ENCODE results near the gene CFAP68.

The CFAP68 gene

DNA sequence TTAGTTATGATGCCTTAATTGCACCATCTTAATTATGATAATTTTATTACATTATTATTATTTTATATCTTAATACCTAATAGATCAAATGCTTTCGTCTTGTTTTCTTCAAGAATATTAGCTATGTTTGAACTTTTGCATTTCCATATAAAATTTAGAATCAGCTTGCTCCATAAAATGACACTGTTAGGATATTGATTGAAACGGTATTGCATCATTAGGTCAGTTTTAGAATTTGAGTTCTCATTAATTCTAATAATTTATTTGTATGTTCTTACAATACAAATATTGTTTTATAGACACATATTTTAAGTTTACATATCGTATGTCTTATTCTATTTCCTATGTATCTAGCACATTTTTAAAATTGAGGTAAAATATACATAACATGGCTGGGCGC is 6.7 kb downstream of the CFAP68 start:
- TF ChIP-seq SPI1 (IDR thresholded peaks at IDR 0.05; ENCODE audit: low read depth, low read length) (no peak), POU2F2 (IDR thresholded peaks at IDR 0.05; ENCODE audit: low read depth, low read length) (no peak), POLR2A (IDR thresholded peaks at IDR 0.05; ENCODE audit: low read depth, low read length) (no peak), TAF1 (IDR thresholded peaks at IDR 0.05; ENCODE audit: low read depth, low read length) (no peak), PAX5 (IDR thresholded peaks at IDR 0.05; ENCODE audit: insufficient read depth, low read length, severe bottlenecking) (no peak), POLR2AphosphoS5 (IDR thresholded peaks at IDR 0.05; ENCODE audit: low read depth, low read length) (no peak)
- FAIRE-seq (no peak), DNase-seq (ENCODE audit: insufficient read length, low spot score) (no peak)

DNA sequence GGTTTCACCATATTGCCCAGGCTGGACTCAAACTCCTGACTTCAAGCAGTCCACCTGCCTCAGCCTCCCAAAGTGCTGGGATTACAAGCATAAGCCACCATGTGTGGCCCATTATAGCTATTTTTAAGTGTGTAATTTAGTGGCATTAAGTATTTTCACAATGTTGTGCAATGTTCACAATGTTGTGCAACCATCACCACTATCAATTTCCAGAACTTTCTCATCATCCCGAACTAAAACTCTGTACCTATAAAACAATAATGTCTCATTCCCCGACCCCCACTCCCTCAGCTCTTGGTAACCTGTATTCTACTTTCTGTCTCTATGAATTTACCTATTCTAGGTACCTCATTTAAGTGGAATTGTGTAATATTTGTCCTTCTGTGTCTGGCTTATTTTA is 7.5 kb downstream of the CFAP68 start:
- DNase-seq (ENCODE audit: insufficient read length, low spot score) = no peak
- no peak for FAIRE-seq
- TF ChIP-seq POLR2A (IDR thresholded peaks at IDR 0.05; ENCODE audit: low read depth, low read length) = no peak
- TF ChIP-seq PAX5 (IDR thresholded peaks at IDR 0.05; ENCODE audit: insufficient read depth, low read length, severe bottlenecking) = no peak
- no peak for TF ChIP-seq TAF1 (IDR thresholded peaks at IDR 0.05; ENCODE audit: low read depth, low read length)
- no peak for TF ChIP-seq POU2F2 (IDR thresholded peaks at IDR 0.05; ENCODE audit: low read depth, low read length)
- no peak for TF ChIP-seq SPI1 (IDR thresholded peaks at IDR 0.05; ENCODE audit: low read depth, low read length)
- TF ChIP-seq POLR2AphosphoS5 (IDR thresholded peaks at IDR 0.05; ENCODE audit: low read depth, low read length) = no peak

DNA sequence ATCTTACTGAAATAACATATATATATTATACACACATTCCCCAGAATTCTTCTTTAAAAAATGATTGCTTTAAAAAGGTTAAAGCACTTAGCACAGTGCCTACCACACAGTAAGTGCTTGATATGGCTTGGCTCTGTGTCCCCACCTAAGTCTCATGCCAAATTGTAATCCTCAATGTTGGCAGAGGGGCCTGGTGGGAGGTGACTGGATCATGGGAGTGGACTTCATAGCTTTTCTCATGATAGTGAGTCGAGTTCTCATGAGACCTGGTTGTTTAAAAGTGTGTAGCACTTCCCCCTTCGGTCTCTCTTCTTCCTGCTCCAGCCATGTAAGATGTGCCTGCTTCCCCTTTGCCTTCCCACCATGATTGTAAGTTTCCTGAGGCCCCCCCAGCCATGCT is 26.1 kb downstream of the CFAP68 start:
- TF ChIP-seq SPI1 (IDR thresholded peaks at IDR 0.05; ENCODE audit: low read depth, low read length) (no peak), TAF1 (IDR thresholded peaks at IDR 0.05; ENCODE audit: low read depth, low read length) (no peak), POLR2A (IDR thresholded peaks at IDR 0.05; ENCODE audit: low read depth, low read length) (no peak), PAX5 (IDR thresholded peaks at IDR 0.05; ENCODE audit: insufficient read depth, low read length, severe bottlenecking) (no peak), POU2F2 (IDR thresholded peaks at IDR 0.05; ENCODE audit: low read depth, low read length) (no peak), POLR2AphosphoS5 (IDR thresholded peaks at IDR 0.05; ENCODE audit: low read depth, low read length) (no peak)
- FAIRE-seq = no peak
- no peak for DNase-seq (ENCODE audit: insufficient read length, low spot score)

DNA sequence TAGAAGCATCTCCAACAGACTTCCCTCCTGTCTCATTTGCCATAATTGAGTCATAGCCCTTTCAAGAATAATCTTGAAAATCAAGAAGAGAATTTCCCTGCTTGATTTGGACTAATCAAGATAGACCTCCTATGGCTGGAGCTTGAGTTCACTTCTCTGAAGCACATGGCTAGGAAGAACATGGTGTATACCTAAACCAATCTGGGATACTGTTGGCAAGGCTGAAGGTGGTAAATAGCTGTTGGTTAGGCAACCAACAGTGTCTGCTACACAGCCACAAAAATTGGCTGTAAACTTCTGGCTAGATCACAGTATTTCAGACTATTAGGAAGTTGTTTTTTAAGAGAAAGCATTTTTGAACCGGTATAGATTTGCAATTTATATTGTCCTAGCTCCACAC is 27.3 kb downstream of the CFAP68 start:
- no peak for FAIRE-seq
- no peak for TF ChIP-seq POLR2A (IDR thresholded peaks at IDR 0.05; ENCODE audit: low read depth, low read length)
- no peak for TF ChIP-seq TAF1 (IDR thresholded peaks at IDR 0.05; ENCODE audit: low read depth, low read length)
- no peak for TF ChIP-seq SPI1 (IDR thresholded peaks at IDR 0.05; ENCODE audit: low read depth, low read length)
- TF ChIP-seq POLR2AphosphoS5 (IDR thresholded peaks at IDR 0.05; ENCODE audit: low read depth, low read length) = no peak
- TF ChIP-seq PAX5 (IDR thresholded peaks at IDR 0.05; ENCODE audit: insufficient read depth, low read length, severe bottlenecking) = no peak
- no peak for TF ChIP-seq POU2F2 (IDR thresholded peaks at IDR 0.05; ENCODE audit: low read depth, low read length)
- DNase-seq (ENCODE audit: insufficient read length, low spot score) = no peak

DNA sequence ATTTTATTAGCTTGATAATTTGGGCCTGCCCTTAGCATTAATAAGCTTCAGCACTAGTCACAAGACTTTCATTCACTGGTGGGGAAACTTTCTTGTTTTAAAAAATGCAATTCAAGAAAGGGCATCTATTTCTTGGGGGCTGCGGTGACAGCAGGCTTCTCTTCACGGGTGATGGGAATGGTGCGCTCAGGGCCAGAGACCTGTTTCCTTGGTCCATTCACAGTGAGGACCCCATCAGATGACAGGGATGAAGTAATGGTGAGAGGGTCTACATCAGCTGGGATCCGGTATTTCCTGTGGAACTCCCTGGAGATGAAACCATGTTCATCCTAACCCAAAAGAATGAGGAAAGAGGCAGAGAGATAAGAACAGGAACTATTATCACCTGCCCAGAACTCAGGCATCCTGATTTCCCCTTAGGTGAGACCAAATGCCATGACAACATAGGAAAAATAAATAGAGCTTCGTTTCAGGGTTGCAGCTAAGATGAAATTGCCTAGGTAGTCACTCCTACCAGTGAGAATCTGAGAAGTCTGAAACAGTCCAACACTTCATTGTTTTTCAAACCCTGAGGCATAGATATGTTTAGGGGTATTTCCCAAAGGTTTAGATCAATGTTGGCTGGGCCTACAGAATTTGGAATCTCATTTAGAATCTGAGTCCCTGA is 29.4 kb downstream of the CFAP68 start:
- FAIRE-seq (no peak), DNase-seq (ENCODE audit: insufficient read length, low spot score) (no peak)
- TF ChIP-seq POU2F2 (IDR thresholded peaks at IDR 0.05; ENCODE audit: low read depth, low read length) (no peak), POLR2AphosphoS5 (IDR thresholded peaks at IDR 0.05; ENCODE audit: low read depth, low read length) (no peak), TAF1 (IDR thresholded peaks at IDR 0.05; ENCODE audit: low read depth, low read length) (no peak), PAX5 (IDR thresholded peaks at IDR 0.05; ENCODE audit: insufficient read depth, low read length, severe bottlenecking) (no peak), SPI1 (IDR thresholded peaks at IDR 0.05; ENCODE audit: low read depth, low read length) (no peak), POLR2A (IDR thresholded peaks at IDR 0.05; ENCODE audit: low read depth, low read length) (no peak)

DNA sequence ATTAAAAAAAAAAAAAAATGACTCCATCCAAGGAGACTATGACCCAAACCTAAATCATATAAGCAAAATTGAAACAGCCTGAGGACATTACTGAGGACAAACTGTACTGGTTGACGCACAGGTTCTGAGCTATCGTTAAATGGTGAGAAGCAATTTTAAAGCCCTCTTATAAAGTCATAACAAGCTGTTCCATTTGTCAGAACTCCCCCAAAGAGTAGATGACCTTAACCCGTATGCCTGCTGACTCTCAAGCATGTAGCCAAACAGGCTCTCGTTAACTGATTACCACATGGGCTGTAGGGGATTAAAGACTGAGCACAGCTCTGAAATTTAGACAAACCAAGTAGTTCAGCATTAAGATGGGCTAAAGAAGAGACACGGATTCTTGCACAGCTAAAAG is 30.0 kb downstream of the CFAP68 start:
- TF ChIP-seq SPI1 (IDR thresholded peaks at IDR 0.05; ENCODE audit: low read depth, low read length) (no peak), POLR2A (IDR thresholded peaks at IDR 0.05; ENCODE audit: low read depth, low read length) (no peak), PAX5 (IDR thresholded peaks at IDR 0.05; ENCODE audit: insufficient read depth, low read length, severe bottlenecking) (no peak), TAF1 (IDR thresholded peaks at IDR 0.05; ENCODE audit: low read depth, low read length) (no peak), POU2F2 (IDR thresholded peaks at IDR 0.05; ENCODE audit: low read depth, low read length) (no peak), POLR2AphosphoS5 (IDR thresholded peaks at IDR 0.05; ENCODE audit: low read depth, low read length) (no peak)
- no peak for FAIRE-seq
- no peak for DNase-seq (ENCODE audit: insufficient read length, low spot score)

DNA sequence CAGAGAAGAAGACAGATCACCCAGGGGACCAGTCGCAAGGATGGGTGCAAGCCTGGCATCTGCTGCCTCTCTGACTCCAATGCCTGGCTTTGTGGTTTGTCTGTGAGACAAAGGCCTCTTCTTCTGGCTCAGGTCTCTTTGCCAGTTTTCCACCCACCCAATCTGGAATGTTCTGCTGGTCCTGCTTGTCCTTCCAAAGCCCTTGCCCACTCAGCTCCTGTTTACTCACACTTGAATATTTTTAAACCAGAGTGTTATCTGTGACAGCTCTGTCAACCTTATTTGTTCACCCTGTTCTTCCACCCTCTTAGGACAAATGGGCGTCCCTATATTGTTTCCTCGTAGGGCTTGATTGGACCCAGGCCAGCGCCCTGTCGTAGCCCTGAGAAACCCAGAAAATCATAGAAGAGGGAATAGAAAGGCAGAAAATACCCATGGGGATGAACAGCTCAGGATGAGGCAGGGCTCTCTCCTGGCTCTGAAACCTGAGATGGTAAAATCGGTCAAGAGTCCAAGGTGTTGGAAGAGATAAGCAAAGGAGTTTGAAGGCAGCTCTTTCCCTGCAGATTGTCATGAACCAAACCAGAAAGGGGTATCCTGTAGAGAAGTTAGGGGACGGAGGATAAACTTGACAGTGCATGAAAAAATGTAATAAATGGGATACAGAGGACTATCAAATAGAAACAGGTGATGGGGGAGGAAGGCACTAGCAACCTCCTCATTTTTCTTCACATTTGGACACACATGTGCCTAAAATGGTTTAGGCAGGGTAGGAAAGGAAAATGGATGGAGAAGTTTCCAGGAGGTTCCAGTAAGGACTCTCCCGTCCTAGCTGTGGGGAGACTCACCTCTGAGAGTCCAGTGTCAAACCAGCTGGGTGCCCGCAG is 31.6 kb downstream of the CFAP68 start:
- FAIRE-seq (no peak), DNase-seq (ENCODE audit: insufficient read length, low spot score) (no peak)
- TF ChIP-seq POLR2AphosphoS5 (IDR thresholded peaks at IDR 0.05; ENCODE audit: low read depth, low read length) (no peak), TAF1 (IDR thresholded peaks at IDR 0.05; ENCODE audit: low read depth, low read length) (no peak)

DNA sequence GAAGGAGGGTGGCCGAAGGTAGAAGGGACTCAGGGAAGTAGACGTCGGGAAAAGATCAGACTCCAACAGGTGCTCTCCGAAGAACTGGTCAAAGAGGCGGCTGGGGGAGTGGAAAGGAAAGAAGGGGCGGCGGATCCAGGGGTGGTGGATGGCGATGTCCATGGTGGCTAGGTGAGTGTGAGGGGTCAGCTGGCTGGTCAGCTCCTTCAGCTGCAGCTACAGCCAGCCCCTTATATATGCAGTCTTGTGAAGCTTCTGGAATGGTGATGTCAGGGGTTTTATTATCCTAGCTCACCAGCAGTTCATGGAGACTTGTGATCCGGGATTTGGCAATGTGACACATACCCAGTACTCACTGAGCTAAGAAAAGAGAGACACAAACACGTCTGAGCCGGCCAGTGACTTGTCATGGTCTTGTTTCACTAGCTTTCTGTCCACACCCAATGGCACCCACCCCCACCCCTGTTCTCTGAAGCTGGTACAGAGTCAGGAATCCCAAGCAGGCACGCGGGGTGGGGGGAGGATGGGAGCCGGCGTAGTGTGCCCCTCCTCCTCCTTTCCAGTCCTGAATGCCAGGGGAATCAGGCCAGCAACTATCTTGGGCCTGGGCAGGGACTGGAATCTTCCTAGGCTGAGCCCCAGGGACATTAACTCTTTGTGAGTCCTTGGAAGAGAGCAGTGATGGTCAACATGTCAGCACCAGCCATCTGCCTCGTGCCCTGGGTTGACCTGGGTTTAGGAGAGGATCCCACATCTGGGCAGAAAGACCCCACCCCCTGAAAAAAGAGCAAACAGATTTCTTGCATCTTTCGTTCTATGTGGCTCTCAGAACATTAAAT is 32.4 kb downstream of the CFAP68 start, which contains the start of gene CRYAB:
Gene CRYAB, minus strand, starts transcription at position 208 of the 839 bp plus-strand sequence. Its CDS starts 46 bp downstream, at position 162.
- DNase-seq (ENCODE audit: insufficient read length, low spot score) = no peak
- no peak for FAIRE-seq
- TF ChIP-seq POU2F2 (IDR thresholded peaks at IDR 0.05; ENCODE audit: low read depth, low read length) (no peak), SPI1 (IDR thresholded peaks at IDR 0.05; ENCODE audit: low read depth, low read length) (no peak), PAX5 (IDR thresholded peaks at IDR 0.05; ENCODE audit: insufficient read depth, low read length, severe bottlenecking) (no peak), TAF1 (IDR thresholded peaks at IDR 0.05; ENCODE audit: low read depth, low read length) (no peak), POLR2A (IDR thresholded peaks at IDR 0.05; ENCODE audit: low read depth, low read length) (no peak), POLR2AphosphoS5 (IDR thresholded peaks at IDR 0.05; ENCODE audit: low read depth, low read length) (no peak)

DNA sequence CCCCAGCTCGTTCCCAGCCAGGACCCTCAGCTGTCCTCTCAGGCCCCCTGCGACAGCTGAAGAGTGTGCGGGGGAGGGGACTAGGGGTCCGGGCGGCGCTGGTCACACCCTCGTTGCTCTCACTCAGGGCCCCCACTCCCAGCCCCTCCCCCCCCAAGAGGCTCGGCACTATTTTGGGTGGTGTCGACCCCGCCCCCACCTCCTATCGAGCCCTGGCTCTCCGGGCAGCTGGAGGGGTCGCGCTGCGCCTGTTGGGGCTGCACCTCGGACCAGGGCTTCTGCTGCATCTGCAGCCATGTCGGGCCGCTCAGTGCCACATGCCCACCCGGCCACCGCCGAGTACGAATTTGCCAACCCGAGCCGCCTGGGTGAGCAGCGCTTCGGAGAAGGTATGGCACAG is 33.2 kb downstream of the CFAP68 start, which contains the start of gene HSPB2:
Gene HSPB2, plus strand, starts transcription at position 200 of the 400 bp plus-strand sequence. Its CDS starts 96 bp downstream, at position 296.
- no peak for FAIRE-seq
- DNase-seq (ENCODE audit: insufficient read length, low spot score) = no peak
- TF ChIP-seq SPI1 (IDR thresholded peaks at IDR 0.05; ENCODE audit: low read depth, low read length) (no peak), POLR2A (IDR thresholded peaks at IDR 0.05; ENCODE audit: low read depth, low read length) (no peak), TAF1 (IDR thresholded peaks at IDR 0.05; ENCODE audit: low read depth, low read length) (no peak), PAX5 (IDR thresholded peaks at IDR 0.05; ENCODE audit: insufficient read depth, low read length, severe bottlenecking) (no peak), POU2F2 (IDR thresholded peaks at IDR 0.05; ENCODE audit: low read depth, low read length) (no peak), POLR2AphosphoS5 (IDR thresholded peaks at IDR 0.05; ENCODE audit: low read depth, low read length) (no peak)

All from GM12891 (cell line).